ENCODE data around the gene SRGAP2B. TPM values are rescaled to one million over a fixed set of nuclear protein-coding genes. Genes with fewer than 3 reads are reported as not detected.
"Not testable (repeated sequence)": the region's sequence is repeated elsewhere in the genome, so short reads cannot be mapped to it uniquely, and the experiment has no call there.

The SRGAP2B gene
- total RNA-seq, 2 donors from 2014 or later, result 7.5 to 9.6 TPM

- no CpG with 5 or more reads among the region's 4 CpGs for WGBS, 2 donors
- intact Hi-C loops (cut with DNase I), result not testable (repeated sequence)
These were observed 41.7 kb downstream of the SRGAP2B start for GRCh38 chr1:145053428-145053827.

GRCh38 chr1:145052019-145052776, 42.9 kb downstream of the SRGAP2B start:
- DNase-seq; intact Hi-C loops (cut with DNase I); H3K36me3 ChIP-seq (replicated peaks in 1 of 2; ENCODE audit: insufficient read depth in 1 of 2, low read depth in 2 of 2); H3K4me1 ChIP-seq; H3K27ac ChIP-seq; H3K4me3 ChIP-seq; H3K27me3 ChIP-seq; ATAC-seq; H3K9me3 ChIP-seq: not testable (repeated sequence)
- no CpG with 5 or more reads among the region's 10 CpGs for WGBS, 2 donors

More at GRCh38 chr1:145053428-145053827, 41.7 kb downstream of the SRGAP2B start:
- not testable (repeated sequence) for H3K4me1 ChIP-seq; ATAC-seq; H3K27me3 ChIP-seq; H3K27ac ChIP-seq; H3K36me3 ChIP-seq (replicated peaks in 1 of 2; ENCODE audit: insufficient read depth in 1 of 2, low read depth in 2 of 2); H3K9me3 ChIP-seq; DNase-seq; H3K4me3 ChIP-seq

GRCh38 chr1:145048181-145048856, 46.8 kb downstream of the SRGAP2B start:
- DNase-seq; H3K9me3 ChIP-seq; H3K4me3 ChIP-seq; intact Hi-C loops (cut with DNase I); H3K27ac ChIP-seq; H3K4me1 ChIP-seq; H3K36me3 ChIP-seq (replicated peaks in 1 of 2; ENCODE audit: insufficient read depth in 1 of 2, low read depth in 2 of 2); ATAC-seq; H3K27me3 ChIP-seq: not testable (repeated sequence)
- WGBS, 2 donors, result no CpG with 5 or more reads among the region's 6 CpGs

GRCh38 chr1:145047553-145047952, 47.6 kb downstream of the SRGAP2B start:
- H3K9me3 ChIP-seq; intact Hi-C loops (cut with DNase I); H3K4me3 ChIP-seq; H3K27me3 ChIP-seq; H3K27ac ChIP-seq; ATAC-seq; H3K36me3 ChIP-seq (replicated peaks in 1 of 2; ENCODE audit: insufficient read depth in 1 of 2, low read depth in 2 of 2); H3K4me1 ChIP-seq; DNase-seq: not testable (repeated sequence)
- no CpG with 5 or more reads among the region's 1 CpG for WGBS, 2 donors

- H3K4me1 ChIP-seq; H3K4me3 ChIP-seq; intact Hi-C loops (cut with DNase I); ATAC-seq; DNase-seq; H3K27me3 ChIP-seq; H3K36me3 ChIP-seq (replicated peaks in 1 of 2; ENCODE audit: insufficient read depth in 1 of 2, low read depth in 2 of 2); H3K27ac ChIP-seq; H3K9me3 ChIP-seq: not testable (repeated sequence)
- WGBS, 2 donors, result no CpG with 5 or more reads among the region's 5 CpGs
These were observed 49.4 kb downstream of the SRGAP2B start for GRCh38 chr1:145045571-145046273.

GRCh38 chr1:145041519-145041918, 53.6 kb downstream of the SRGAP2B start:
- H3K9me3 ChIP-seq; H3K4me1 ChIP-seq; H3K27me3 ChIP-seq; intact Hi-C loops (cut with DNase I); H3K27ac ChIP-seq; DNase-seq; ATAC-seq; H3K4me3 ChIP-seq; H3K36me3 ChIP-seq (replicated peaks in 1 of 2; ENCODE audit: insufficient read depth in 1 of 2, low read depth in 2 of 2): not testable (repeated sequence)
- no CpG with 5 or more reads among the region's 1 CpG for WGBS, 2 donors

- WGBS, 2 donors, result 88% methylated on average over 2 of the region's 2 CpGs; no CpG with 5 or more reads in 1 of the 2 donors
- H3K27ac ChIP-seq; ATAC-seq; H3K4me1 ChIP-seq; DNase-seq; H3K27me3 ChIP-seq; H3K9me3 ChIP-seq; H3K4me3 ChIP-seq; H3K36me3 ChIP-seq (replicated peaks in 1 of 2; ENCODE audit: insufficient read depth in 1 of 2, low read depth in 2 of 2); intact Hi-C loops (cut with DNase I): not testable (repeated sequence)
These were observed 59.1 kb downstream of the SRGAP2B start for GRCh38 chr1:145036019-145036418.

GRCh38 chr1:145033523-145033922, 61.6 kb downstream of the SRGAP2B start:
- intact Hi-C loops (cut with DNase I), result not testable (repeated sequence)

GRCh38 chr1:145027251-145027650, 67.9 kb downstream of the SRGAP2B start:
- intact Hi-C loops (cut with DNase I); H3K36me3 ChIP-seq (replicated peaks in 1 of 2; ENCODE audit: insufficient read depth in 1 of 2, low read depth in 2 of 2); DNase-seq; H3K4me3 ChIP-seq; H3K4me1 ChIP-seq; H3K9me3 ChIP-seq; H3K27me3 ChIP-seq; ATAC-seq; H3K27ac ChIP-seq: not testable (repeated sequence)
- WGBS, 2 donors, result no CpG with 5 or more reads among the region's 4 CpGs

More at GRCh38 chr1:145033523-145033922, 61.6 kb downstream of the SRGAP2B start:
- DNase-seq; H3K27ac ChIP-seq; H3K27me3 ChIP-seq; H3K4me3 ChIP-seq; H3K36me3 ChIP-seq (replicated peaks in 1 of 2; ENCODE audit: insufficient read depth in 1 of 2, low read depth in 2 of 2); H3K4me1 ChIP-seq; ATAC-seq; H3K9me3 ChIP-seq: not testable (repeated sequence)
- no CpG with 5 or more reads among the region's 2 CpGs for WGBS, 2 donors

GRCh38 chr1:145025286-145025685, 69.8 kb downstream of the SRGAP2B start:
- intact Hi-C loops (cut with DNase I); H3K9me3 ChIP-seq; DNase-seq; H3K27ac ChIP-seq; H3K27me3 ChIP-seq; H3K4me1 ChIP-seq; ATAC-seq; H3K4me3 ChIP-seq; H3K36me3 ChIP-seq (replicated peaks in 1 of 2; ENCODE audit: insufficient read depth in 1 of 2, low read depth in 2 of 2): not testable (repeated sequence)

GRCh38 chr1:145022259-145022658, 72.9 kb downstream of the SRGAP2B start:
- intact Hi-C loops (cut with DNase I); H3K9me3 ChIP-seq: not testable (repeated sequence)
- WGBS, 2 donors, result 83% methylated on average over 1 of the region's 2 CpGs; no CpG with 5 or more reads in 1 of the 2 donors

More at GRCh38 chr1:145022259-145022658, 72.9 kb downstream of the SRGAP2B start:
- not testable (repeated sequence) for DNase-seq; H3K4me3 ChIP-seq; H3K36me3 ChIP-seq (replicated peaks in 1 of 2; ENCODE audit: insufficient read depth in 1 of 2, low read depth in 2 of 2); H3K27me3 ChIP-seq; H3K27ac ChIP-seq; ATAC-seq; H3K4me1 ChIP-seq

Measured in body of pancreas (tissue), 4 donors.